ENCODE measurements around the gene LDLRAP1. TPM values are rescaled to one million over a fixed set of nuclear protein-coding genes. Genes with fewer than 3 reads are reported as not detected.

The LDLRAP1 gene
- total RNA-seq, 1 donor from 2014 or later, result 8.6 TPM

GRCh38 chr1:25618433-25618808 lies 75.0 kb downstream of the LDLRAP1 start:
- Histone ChIP-seq H3K79me2 (ENCODE audit: low read depth) (no peaks in the 10 kb centered on the region), H2AFZ (replicated peaks) (no peak overlapping the region), H3K4me3 (peak overlapping the region; percentile 58), H4K20me1 (ENCODE audit: low read depth) (peaks cover 8% of the 10 kb centered on the region), H3K36me3 (no peaks in the 10 kb centered on the region), H3K4me2 (peak overlapping the region; percentile 98), H3K9ac (no peak overlapping the region), H3K9me3 (ENCODE audit: low read depth) (no peaks in the 10 kb centered on the region), H3F3A (ENCODE audit: low read depth) (peaks cover 24% of the 10 kb centered on the region), H3K27ac (no peak overlapping the region), H3K4me1 (peaks cover 22% of the 10 kb centered on the region), H3K27me3 (peaks cover 48% of the 10 kb centered on the region)
- no peak overlapping the region for H3K27ac Mint-ChIP-seq
- H3K36me3 Mint-ChIP-seq, result no peaks in the 10 kb centered on the region
- H3K9me3 Mint-ChIP-seq, result no peaks in the 10 kb centered on the region
- H3K27me3 Mint-ChIP-seq (ENCODE audit: insufficient read depth, low read depth), result peaks cover 26% of the 10 kb centered on the region
- H3K4me3 Mint-ChIP-seq, result peak overlapping the region; percentile 86
- peaks cover 30% of the 10 kb centered on the region for H3K4me1 Mint-ChIP-seq
- DNase-seq (ENCODE audit: low spot score), result peak; percentile 25
- no peak for TF ChIP-seq EZH2 (IDR thresholded peaks at IDR 0.05)
- no peak for TF ChIP-seq CTCF (IDR thresholded peaks at IDR 0.05)
- no peak for TF ChIP-seq EZH2phosphoT487 (IDR thresholded peaks at IDR 0.05)

Other genes starting within 250 kb of the LDLRAP1 start
- 84.4 and 95.6 TPM in 2 replicates for gene TMEM50A, start 205.3 kb upstream of the LDLRAP1 start, total RNA-seq (ENCODE audit: low replicate concordance)
- gene RHCE, start 122.8 kb upstream of the LDLRAP1 start, total RNA-seq (ENCODE audit: low replicate concordance), result 0.22 and 0.43 TPM in 2 replicates
- gene MACO1, start 112.7 kb upstream of the LDLRAP1 start, total RNA-seq (ENCODE audit: low replicate concordance), result 14.8 and 17.7 TPM in 2 replicates
- 5.3 and 6.8 TPM in 2 replicates for gene MAN1C1, start 73.2 kb downstream of the LDLRAP1 start, total RNA-seq (ENCODE audit: low replicate concordance)